SK-N-SH (cell line): Measurements from ENCODE around the gene ASB4.

ENCODE experiments used
- CTCF ChIP-seq: fragments of 200-600 bp; sonication (generic); IDR thresholded peaks from 2 replicates; pipeline ENCODE4 v1.6.1; 2017; ENCODE audit warnings: antibody characterized with exemption, mild to moderate bottlenecking, moderate library complexity
- FOXM1 ChIP-seq: IDR thresholded peaks from 2 replicates; pipeline ENCODE4 v1.4.0; 2012; ENCODE audit warnings: low read depth, mild to moderate bottlenecking
- GATA2 ChIP-seq: sonication (generic); formaldehyde crosslinking; IDR thresholded peaks from 2 replicates; pipeline ENCODE4 v1.5.0; 2020; ENCODE audit warnings: mild to moderate bottlenecking, missing genetic modification reagents
- NFIC ChIP-seq: IDR thresholded peaks from 2 replicates; pipeline ENCODE4 v1.4.0; 2012; ENCODE audit warnings: borderline replicate concordance
- POLR2AphosphoS5 ChIP-seq: IDR thresholded peaks from 2 replicates; pipeline ENCODE4 v1.6.1; 2012; ENCODE audit warnings: low read depth, low read length
- RAD21 ChIP-seq: IDR thresholded peaks from 2 replicates; pipeline ENCODE4 v1.6.1; 2012; ENCODE audit warnings: mild to moderate bottlenecking, low read length
- RCOR1 ChIP-seq: fragments of 150-350 bp; IDR thresholded peaks from 2 replicates; pipeline ENCODE4 v1.6.1; 2017; ENCODE audit warnings: antibody characterized with exemption, low read length
- RXRA ChIP-seq: IDR thresholded peaks from 2 replicates; pipeline ENCODE4 v1.4.0; 2012; ENCODE audit warnings: low read depth, mild to moderate bottlenecking, borderline replicate concordance
- TAF1 ChIP-seq: IDR thresholded peaks from 2 replicates; pipeline ENCODE4 v1.6.1; 2012; ENCODE audit warnings: low read depth, mild to moderate bottlenecking, low read length, moderate library complexity, borderline replicate concordance
- TCF12 ChIP-seq: IDR thresholded peaks from 2 replicates; pipeline ENCODE4 v1.4.0; 2012
- ZBTB33 ChIP-seq: IDR thresholded peaks from 2 replicates; pipeline ENCODE4 v1.4.0; 2012; ENCODE audit warnings: low read depth, borderline replicate concordance
- TF ChIP-seq, protein P1 (sequence below): IDR thresholded peaks from 2 replicates; pipeline ENCODE4 v1.4.0; 2012; ENCODE audit warnings: low read depth

- TF ChIP-seq GATA2 (no peak), ZBTB33 (no peak), FOXM1 (no peak), CTCF (no peak), RXRA (no peak), NFIC (no peak), TCF12 (no peak), RAD21 (no peak), RCOR1 (no peak), TAF1 (no peak), POLR2AphosphoS5 (no peak)
- TF ChIP-seq, protein P1, sequence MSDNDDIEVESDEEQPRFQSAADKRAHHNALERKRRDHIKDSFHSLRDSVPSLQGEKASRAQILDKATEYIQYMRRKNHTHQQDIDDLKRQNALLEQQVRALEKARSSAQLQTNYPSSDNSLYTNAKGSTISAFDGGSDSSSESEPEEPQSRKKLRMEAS = no peak
Measured at GRCh38 chr7:95531605-95532219, 46.0 kb downstream of the ASB4 start.
